ENCODE results near the gene GNA15.
A peak's percentile ranks its signal among the peaks of the same experiment; 100 is the strongest.
"Not testable (repeated sequence)": the region's sequence is repeated elsewhere in the genome, so short reads cannot be mapped to it uniquely, and the experiment has no call there.

Gene GNA15

DNA sequence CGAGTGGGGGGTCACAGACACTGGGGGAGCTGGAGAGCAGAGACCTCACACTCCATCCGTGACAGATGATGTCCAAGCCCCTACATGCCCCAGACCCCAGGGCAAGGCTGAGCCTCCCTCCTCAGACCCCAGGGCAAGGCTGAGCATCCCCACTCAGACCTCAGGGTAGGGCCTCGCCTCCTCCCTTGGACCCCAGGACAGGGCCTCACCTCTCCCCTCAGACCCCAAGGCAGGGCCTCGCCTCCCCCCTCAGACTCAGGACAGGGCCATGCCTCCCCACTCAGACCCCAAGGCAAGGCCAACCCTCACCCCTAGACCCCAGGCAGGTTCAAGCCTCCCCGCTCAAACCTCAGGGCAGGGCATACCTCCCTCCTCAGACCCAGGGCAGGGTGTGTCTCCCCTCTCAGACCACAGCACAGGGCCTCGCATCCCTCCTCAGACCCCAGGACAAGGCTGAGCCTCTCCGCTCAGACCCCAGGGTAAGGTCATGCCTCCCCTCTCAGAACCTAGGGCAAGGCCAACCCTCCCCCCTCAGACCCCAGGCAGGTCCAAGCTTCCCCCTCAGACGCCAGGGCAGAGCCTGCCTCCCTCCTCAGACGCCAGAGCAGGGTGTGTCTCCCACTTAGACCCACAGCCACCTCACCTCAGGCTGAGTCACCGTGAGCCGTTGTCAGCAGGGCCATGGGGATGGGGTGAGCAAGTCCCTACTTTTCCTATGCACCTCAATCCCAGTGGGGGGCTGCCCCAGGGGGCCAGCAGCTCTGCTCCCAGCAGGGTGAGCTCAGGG is 41.1 kb downstream of the GNA15 start:
- peak; percentile 86 for DNase-seq

DNA sequence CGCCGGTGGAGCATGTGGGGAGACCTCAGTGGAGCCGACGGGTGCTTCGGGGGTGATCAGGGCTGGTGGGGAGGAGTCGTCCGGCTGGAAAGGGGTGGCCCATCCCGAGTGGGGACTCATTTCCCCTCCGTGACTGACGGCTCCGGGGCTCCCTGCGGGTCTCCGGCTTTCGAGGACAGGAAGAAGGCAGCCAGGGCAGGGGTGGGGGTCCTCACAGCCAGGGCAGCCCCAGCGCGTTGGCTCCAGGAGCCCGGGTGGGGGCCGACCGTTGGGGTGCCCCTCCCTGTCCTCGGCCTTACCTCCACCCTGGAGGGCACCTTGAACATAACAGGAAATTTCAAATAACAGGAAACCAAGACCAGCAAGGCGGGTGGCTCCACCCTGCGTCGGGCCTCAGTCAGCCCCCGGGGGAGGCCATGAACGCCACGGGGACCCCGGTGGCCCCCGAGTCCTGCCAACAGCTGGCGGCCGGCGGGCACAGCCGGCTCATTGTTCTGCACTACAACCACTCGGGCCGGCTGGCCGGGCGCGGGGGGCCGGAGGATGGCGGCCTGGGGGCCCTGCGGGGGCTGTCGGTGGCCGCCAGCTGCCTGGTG is 42.6 kb downstream of the GNA15 start, which contains the start of gene S1PR4:
Gene S1PR4, plus strand, starts transcription at position 393 of the 596 bp plus-strand sequence. Its CDS starts 24 bp downstream, at position 417.
- DNase-seq, result peak; percentile 91

DNA sequence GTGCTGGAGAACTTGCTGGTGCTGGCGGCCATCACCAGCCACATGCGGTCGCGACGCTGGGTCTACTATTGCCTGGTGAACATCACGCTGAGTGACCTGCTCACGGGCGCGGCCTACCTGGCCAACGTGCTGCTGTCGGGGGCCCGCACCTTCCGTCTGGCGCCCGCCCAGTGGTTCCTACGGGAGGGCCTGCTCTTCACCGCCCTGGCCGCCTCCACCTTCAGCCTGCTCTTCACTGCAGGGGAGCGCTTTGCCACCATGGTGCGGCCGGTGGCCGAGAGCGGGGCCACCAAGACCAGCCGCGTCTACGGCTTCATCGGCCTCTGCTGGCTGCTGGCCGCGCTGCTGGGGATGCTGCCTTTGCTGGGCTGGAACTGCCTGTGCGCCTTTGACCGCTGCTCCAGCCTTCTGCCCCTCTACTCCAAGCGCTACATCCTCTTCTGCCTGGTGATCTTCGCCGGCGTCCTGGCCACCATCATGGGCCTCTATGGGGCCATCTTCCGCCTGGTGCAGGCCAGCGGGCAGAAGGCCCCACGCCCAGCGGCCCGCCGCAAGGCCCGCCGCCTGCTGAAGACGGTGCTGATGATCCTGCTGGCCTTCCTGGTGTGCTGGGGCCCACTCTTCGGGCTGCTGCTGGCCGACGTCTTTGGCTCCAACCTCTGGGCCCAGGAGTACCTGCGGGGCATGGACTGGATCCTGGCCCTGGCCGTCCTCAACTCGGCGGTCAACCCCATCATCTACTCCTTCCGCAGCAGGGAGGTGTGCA is 43.3 kb downstream of the GNA15 start:
- peak; percentile 65 for DNase-seq

DNA sequence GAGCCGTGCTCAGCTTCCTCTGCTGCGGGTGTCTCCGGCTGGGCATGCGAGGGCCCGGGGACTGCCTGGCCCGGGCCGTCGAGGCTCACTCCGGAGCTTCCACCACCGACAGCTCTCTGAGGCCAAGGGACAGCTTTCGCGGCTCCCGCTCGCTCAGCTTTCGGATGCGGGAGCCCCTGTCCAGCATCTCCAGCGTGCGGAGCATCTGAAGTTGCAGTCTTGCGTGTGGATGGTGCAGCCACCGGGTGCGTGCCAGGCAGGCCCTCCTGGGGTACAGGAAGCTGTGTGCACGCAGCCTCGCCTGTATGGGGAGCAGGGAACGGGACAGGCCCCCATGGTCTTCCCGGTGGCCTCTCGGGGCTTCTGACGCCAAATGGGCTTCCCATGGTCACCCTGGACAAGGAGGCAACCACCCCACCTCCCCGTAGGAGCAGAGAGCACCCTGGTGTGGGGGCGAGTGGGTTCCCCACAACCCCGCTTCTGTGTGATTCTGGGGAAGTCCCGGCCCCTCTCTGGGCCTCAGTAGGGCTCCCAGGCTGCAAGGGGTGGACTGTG is 44.0 kb downstream of the GNA15 start:
- DNase-seq, result peak; percentile 62

DNA sequence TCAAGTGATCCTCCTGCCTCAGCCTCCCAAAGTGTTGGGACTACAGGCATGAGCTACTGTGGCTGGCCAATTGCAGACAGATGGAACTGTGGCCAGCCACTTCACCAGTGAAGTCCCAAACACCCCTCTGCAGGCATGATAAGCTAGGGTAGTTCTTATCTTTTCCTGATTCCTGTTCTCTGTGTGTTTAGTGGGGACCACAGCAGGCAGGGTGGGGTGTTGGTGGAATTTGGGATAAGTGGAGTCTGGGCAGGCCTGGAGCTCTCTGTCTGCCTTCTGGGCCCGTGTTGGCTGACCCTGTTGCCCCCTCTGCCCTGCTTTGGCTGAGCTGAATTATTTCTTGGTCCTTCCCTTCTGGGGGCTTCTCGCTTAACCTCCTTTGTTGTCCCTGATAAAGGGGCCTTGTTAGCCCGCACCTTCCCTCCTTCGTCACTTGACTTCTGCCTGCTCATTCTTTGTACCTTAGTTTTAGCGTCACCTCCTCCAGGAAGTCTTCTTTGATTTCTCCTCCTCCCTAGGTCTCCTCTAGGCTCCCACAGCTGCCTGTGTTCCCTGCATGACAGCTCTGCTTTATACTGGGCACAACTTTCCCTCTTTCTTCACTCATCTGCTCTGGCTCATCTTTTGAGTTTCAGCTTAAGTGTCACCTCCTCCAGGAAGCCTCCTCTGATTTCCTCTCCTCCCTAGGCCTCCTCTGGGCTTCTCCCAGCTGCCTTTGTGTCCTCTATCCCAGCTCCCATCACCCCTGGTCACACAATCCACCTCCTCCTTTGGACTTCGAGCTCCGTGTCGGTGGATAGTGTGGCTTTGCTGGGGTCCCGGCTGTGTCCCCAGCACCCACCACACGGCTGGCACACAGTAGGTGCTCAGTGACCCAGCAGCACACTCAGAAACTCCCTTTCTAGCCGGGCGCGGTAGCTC is 48.1 kb downstream of the GNA15 start:
- peak; percentile 92 for DNase-seq

DNA sequence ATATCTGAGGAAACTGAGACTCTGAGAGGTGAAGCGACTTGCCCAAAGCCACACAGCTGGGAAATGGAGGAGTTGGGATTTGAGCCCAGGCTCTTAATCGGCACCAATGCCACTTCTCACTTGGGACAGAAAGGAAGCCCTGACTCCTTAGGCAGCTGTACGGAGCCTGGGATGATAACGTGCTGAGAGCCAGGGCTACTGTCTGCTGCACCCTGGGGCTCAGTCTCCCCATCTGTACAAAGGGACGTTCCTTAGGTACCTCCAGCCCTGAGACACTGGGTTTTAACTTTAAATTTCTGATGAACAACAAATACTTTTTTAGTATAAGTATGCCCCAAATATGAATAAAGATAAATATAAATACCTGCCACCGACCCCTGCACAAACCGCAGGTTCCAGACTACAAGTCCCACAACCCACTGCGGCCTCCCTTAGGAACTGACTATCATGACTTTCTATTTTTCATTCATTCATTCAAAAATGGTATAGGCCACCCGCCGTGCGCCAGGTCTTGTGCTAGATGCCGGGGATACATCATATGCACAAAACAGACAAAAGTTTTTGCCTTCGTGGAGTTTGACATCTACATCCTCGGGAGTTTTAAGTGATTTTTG is 49.1 kb downstream of the GNA15 start:
- peak; percentile 91 for DNase-seq

DNA sequence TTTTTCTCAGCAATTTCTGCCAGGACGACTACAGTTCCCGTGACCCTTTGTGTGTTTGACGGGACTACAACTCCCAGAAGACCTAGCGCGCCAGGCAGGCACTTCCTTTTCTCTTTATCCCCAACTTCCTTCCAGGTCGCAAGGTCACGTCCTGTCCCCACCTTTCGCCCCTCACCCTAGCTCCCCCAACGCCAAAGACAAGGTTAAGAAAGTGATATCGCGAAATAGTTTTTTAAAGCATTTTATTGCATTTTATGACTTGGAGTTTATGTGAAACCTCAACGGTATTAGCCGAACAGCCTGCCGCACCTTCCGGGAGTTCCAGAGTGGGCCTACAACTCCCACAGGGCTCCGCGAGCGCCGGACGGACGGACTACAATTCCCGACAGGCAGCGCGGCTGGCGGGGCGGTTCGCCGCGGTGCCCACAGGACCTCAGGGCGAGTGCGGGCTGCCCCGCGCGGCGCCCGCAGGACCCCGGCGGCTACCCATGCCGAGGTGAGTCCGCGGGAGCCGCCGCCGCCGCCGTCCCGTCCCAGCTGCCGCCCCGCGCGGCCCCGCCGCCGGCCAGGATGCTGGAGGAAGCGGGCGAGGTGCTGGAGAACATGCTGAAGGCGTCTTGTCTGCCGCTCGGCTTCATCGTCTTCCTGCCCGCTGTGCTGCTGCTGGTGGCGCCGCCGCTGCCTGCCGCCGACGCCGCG is 49.8 kb downstream of the GNA15 start, which contains the start of gene NCLN:
Gene NCLN, plus strand, starts transcription at position 470 of the 699 bp plus-strand sequence. Its CDS starts 101 bp downstream, at position 571.
- DNase-seq, result peak; percentile 97

DNA sequence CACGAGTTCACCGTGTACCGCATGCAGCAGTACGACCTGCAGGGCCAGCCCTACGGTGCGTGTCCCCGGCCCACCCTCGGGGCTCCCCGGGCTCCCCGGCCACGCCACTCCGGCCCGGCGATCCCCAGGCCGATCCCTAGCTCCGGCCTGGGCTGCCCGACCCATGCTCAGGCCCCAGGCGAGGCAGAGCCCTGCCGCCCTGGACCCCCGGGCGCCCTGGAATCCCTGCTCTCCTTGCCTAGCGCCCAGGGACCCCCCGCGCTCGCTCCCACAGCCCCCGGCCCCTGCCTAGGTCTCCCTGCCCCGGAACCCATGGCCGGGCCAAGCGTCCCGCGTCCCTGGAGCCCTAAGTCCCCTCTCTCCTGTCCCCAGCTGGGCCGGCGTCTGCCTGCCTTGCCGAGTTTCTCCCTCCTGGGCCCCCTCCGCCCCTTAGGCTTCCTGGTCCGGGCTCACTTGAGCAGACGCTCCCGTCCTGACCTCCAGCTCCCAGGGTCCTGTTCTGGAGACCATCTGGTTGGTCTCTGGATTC is 50.4 kb downstream of the GNA15 start:
- DNase-seq, result no peak

DNA sequence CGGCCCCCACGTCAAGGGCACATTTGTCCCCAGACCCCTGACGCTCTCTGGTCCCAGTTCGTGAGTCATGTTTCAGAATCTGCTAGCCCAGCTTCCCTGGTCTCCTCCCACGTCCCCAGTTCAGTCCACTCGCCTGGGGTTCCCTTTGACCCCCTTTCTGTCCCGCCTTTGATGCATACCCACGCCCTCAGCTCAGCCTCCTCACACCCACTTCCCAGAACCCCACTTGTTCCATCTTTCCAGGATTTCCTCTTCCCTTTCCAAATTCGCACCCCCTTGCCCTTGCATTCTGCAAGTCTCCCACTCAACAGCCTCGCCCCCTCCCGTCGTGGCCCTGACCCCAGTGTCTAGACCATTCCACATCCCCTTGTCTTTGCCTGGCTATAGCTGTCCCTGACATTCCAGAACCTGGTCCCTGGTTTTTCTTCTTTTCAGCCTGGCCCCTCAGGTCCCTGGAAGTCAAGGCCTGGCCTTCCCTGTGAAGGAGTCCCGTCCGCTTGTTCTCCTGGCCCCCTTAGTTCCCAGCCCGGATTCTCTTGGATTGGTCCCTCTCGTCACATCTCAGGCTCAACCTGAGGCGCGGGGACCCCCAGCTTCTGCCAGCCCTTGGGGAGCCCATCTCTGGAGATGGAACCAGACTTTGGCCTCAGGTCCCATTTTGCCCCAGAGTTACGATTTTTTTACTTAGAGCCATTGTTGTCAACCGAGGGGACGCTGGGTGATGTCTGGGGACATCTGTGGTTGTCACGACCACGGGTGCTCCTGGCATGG is 51.2 kb downstream of the GNA15 start:
- no peak for DNase-seq

DNA sequence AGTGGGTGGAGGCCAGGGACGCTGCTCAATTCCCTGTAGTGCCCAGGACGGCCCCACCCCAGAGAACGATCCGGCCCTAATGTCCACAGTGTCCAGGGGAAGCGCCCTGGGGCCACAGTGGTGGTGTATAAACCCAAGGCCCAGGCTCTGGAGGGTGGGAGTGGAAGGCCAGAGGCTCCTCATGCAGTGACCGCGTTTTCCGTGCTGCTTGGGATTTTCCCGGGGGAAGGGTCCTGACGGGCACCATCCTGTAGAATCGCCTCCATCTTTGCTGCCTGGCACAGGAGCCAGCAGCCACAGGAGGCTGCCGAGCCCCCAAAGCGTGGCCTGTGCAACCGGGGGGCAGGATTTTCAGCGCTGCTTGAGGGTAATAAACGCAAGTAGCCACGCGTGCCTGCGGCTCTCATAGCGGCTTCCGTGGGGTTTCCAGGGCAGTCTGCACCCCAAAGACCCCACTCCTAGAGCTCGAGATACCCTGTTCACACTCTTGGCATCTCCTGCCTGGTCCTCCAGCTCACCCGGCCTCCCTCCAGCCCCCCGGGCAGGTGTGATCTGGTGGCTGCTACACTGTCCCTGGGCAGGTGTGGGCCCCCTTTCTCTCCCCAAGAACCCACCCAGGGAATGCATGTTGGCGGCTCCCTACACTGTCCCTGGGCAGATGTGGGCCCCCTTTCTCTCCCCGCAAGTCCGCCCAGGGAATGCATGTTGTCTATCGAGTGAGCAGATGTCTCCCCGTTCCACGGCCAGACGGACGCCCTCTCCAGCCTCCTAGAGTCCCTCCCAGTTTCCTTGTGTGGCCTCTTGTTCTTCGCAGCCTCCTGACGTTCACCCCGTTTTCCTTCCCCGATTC is 52.1 kb downstream of the GNA15 start:
- no peak for DNase-seq

DNA sequence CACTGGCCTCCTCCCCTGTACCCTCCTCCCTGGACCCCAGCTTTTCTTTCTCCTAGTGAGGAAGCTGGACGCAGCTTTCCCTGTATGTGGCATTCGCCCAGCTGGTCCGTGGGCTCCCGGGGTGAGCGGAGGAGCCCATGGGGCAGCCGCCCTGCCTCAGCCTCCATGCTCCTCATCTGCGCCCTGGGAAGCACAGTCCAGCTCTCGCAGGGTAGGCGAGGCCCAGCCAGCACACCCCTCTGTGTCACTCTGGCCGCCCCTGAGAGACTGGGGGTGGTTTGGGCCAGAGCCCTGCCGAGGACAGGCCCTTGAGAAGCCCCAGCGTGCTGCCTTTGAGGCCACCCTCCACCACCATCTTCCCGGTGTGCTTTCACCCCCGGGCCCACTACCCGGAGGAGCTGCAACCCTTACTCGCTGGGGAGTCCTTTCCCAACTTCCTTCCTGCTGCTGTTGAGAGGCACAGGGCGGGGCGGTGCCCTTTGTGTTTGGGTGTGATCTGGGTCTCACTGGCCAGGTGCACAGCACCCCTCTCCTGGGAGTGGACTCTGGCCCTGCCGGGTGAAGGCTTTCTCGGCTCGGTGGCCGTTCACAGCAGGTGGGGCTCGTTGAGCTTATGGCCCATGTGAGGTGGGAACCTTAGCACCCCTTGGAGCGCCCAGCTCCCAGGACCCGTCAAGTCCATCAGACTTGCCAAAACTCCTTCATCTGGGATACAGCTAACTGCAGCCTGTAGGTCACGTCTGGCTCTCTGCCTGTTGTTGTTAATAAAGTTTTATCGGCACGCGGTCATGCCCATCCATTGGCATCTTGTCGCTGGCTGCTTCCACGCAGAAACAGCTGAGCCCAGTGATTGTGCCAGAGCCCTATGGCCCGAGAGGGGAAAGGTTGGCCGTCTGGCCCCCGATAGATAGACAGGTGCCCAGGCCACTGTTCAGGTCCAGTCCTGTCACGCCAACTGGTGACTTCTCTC is 53.1 kb downstream of the GNA15 start:
- peak; percentile 42 for DNase-seq

DNA sequence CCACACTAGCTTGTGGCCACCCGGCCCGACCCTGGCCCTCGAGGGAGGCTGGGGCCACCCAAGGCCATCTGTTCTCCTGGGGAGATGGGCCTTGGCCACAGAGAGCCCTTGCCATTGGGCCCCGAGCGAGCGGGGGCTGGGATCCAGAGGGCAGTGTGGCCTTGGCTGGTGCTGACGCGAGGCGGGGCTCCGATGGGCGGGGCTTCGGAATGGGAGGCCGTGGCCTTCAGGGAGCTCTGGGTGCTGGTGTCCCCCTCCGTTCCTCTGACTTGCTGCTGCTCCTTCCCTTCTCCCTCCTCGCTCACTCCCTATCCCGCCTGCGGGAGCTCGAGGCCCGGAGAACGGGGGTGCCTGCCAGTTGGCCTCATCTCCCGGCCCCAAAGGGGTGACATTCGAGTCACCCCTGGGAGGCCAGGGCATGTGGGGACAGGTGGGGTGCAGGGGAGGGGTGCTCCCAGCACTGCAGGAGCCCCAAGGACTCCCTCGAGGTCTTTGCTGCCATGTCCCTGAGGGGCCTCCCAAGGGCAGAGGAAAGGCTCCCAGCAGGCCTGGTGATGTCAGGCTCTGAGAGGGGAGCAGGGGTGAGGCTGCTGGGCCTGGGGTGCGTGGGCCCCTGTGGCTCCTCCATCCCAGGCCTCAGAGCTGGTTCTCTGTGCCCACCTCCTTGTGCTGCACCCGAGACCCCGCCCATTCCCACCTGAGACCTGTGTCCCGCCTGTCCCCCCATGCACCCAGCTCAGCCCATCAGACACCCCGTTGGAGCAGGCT is 54.1 kb downstream of the GNA15 start:
- DNase-seq, result no peak

DNA sequence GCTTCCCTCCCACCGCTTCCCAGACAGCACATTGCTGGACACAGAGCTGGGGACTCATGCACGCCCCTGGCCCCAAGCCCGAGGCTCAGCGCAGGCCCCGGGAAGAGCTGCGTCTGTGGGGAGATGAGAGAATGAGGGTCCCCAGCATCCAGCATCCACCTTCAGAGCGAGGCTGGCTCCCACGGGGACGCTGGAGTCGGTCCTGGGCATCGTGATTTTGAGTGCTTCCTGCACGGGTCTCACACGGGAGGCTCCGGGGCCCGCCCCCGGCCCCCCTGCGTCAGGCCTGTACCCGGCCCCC is 54.6 kb downstream of the GNA15 start:
- DNase-seq, result no peak

DNA sequence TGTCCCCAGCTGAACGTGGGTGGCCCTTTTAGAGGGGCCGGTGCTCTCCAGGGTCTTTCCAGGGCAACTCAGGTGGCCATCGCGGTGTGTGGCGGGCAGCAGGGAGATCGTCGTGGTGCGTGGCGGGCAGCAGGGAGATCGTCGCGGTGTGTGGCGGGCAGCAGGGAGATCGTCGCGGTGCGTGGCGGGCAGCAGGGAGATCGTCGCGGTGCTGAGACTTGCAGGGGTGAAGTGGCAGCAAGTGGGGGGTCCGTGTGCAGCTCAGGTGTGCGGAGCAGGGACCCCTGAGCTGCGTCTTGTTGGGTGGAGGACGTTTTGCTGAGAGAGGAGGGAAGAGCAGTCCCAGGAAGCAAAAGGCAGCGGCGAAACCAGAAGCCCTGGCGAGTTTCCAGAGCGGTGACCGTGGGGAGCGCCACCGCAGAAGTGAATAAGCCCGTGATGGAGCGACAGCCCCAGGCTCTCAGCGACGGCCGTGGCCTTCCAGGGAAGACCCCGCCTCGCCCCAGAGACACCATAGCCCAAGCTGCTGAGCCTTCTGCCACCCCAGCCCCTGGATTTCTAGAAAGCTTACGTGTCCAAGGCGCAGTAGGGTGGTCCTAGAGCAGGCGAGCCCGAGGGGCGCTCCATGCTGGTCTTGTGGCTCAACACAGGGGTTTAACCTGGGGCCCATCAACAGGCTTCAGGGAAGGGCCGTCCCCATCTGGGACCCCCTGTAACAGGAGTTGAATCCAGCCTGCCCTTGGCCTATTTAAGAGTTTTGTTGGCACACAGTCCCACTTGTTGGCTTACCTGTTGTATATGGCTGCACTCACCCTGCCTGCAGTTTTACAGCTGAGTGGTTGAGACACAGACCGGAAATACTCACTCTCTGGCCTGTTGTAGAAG is 55.3 kb downstream of the GNA15 start:
- no peak for DNase-seq

DNA sequence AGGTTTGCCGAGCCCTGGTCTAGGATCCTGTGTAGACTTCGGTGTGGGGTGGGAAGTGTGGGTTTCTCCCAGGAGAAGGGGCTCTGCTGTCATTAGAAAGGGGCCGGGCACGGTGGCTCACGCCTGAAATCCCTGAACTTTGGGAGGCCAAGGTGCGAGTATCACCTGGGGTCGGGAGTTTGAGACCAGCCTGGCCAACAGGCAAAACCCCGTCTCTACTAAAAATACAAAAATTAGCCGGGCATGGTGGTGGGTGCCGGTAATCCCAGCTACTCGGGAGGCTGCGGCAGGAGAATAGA is 55.9 kb downstream of the GNA15 start:
- DNase-seq, result not testable (repeated sequence)

DNA sequence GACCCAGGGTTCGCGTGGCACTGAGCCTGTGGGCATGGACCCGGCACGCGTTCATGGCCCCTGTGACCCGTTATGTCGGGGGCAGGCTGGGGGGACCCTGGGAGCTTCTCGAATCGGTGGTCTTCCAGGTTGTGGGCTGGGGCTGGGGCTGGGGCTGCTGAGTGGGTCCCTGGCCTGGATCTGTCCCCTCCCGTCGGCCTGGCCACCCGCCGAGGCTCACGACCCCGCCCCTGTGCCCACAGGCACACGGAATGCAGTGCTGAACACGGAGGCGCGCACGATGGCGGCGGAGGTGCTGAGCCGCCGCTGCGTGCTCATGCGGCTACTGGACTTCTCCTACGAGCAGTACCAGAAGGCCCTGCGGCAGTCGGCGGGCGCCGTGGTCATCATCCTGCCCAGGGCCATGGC is 56.4 kb downstream of the GNA15 start:
- no peak for DNase-seq

All from hematopoietic multipotent progenitor cell treated with erythropoietin and hydrocortisone succinate and interleukin-3 and kit ligand, for 4 days (in vitro differentiated cells).